BE2C (cell line): ENCODE results near the gene DES.

Source experiments
- DNase-seq: peaks from one replicate; pipeline ENCODE4 v3.0.0-alpha.2; 2020
- H3K27me3 ChIP-seq: fragments of 250-450 bp; sonication (Bioruptor Pico); 2 replicates; pipeline ENCODE4 v1.5.1; 2020; ENCODE audit warnings: mild to moderate bottlenecking
- H3K36me3 ChIP-seq: fragments of 250-450 bp; sonication (Bioruptor Pico); 2 replicates; pipeline ENCODE4 v1.5.1; 2020; ENCODE audit warnings: mild to moderate bottlenecking
- H3K4me1 ChIP-seq: fragments of 250-450 bp; sonication (Bioruptor Pico); 2 replicates; pipeline ENCODE4 v1.5.1; 2020
- H3K4me3 ChIP-seq: 2 replicates; pipeline ENCODE4 v1.5.1; 2011; ENCODE audit warnings: low read depth, low read length
- H3K9me3 ChIP-seq: fragments of 250-450 bp; sonication (Bioruptor Pico); 2 replicates; pipeline ENCODE4 v1.5.1; 2020
- TF ChIP-seq, protein P1 (sequence below): IDR thresholded peaks from 2 replicates; pipeline ENCODE4 v1.5.1; 2012; ENCODE audit warnings: mild to moderate bottlenecking, low read depth, low read length

The DES gene

GRCh38 chr2:219440388-219441256 lies 22.4 kb downstream of the DES start:
- no peaks in the 10 kb centered on the region for H3K27me3 ChIP-seq
- TF ChIP-seq, protein P1, sequence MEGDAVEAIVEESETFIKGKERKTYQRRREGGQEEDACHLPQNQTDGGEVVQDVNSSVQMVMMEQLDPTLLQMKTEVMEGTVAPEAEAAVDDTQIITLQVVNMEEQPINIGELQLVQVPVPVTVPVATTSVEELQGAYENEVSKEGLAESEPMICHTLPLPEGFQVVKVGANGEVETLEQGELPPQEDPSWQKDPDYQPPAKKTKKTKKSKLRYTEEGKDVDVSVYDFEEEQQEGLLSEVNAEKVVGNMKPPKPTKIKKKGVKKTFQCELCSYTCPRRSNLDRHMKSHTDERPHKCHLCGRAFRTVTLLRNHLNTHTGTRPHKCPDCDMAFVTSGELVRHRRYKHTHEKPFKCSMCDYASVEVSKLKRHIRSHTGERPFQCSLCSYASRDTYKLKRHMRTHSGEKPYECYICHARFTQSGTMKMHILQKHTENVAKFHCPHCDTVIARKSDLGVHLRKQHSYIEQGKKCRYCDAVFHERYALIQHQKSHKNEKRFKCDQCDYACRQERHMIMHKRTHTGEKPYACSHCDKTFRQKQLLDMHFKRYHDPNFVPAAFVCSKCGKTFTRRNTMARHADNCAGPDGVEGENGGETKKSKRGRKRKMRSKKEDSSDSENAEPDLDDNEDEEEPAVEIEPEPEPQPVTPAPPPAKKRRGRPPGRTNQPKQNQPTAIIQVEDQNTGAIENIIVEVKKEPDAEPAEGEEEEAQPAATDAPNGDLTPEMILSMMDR, result no peak
- peaks cover 5% of the 10 kb centered on the region; the same call in 1 of the 2 replicates for H3K36me3 ChIP-seq
- H3K4me3 ChIP-seq, result peak overlapping the region; percentile 63
- DNase-seq, result no peak
- H3K9me3 ChIP-seq, result no peaks in the 10 kb centered on the region
- H3K4me1 ChIP-seq, result peaks cover 24% of the 10 kb centered on the region

- TF ChIP-seq, protein P1, result no peak
- peaks cover 28% of the 10 kb centered on the region for H3K4me1 ChIP-seq
- H3K9me3 ChIP-seq, result no peaks in the 10 kb centered on the region
- DNase-seq, result peak; percentile 82
- peak overlapping the region; percentile 63 for H3K4me3 ChIP-seq
- H3K27me3 ChIP-seq, result no peaks in the 10 kb centered on the region
- H3K36me3 ChIP-seq, result peaks cover 8% of the 10 kb centered on the region; the same call in 1 of the 2 replicates
Observed at GRCh38 chr2:219441451-219442255, 23.5 kb downstream of the DES start.

DNA sequence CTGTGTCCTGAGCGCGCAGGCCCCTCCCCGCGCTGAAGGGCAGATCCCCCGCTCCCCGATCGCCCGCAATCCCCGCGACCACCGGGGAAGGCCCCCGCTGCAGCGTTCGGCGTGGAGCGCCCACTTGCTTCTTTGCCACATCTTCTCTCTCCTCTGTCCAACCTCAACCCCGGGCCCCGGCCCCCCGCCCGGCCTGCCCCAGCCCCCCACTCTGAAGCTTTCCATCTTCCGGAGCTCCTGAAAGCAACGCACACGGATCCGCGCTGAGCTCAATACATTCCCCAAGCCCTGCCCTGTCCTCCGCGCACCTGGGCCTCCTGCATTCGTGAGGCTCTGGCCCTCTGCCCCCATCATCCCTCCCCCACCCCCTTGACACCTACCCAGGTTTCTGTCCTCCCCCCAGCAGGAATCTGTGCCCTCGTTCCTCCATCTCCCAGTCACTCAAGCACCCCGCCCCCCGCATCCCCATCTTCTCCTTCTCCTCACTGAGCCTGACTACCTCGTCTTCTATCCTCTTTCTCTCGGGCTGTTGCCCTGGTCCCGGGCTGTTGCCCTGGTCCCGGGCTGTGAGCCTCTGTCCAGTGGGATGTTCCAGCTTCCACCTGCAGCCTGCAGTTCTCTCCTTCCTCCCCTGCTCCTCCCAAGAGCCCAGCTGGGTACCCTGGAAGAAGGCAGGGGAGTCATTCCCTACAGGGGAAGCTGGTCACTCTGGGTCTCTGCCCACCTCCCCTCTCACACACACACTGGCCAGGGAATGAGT lies 24.3 kb downstream of the DES start:
- H3K9me3 ChIP-seq, result no peaks in the 10 kb centered on the region
- H3K4me3 ChIP-seq, result peak overlapping the region; percentile 56
- TF ChIP-seq, protein P1, result no peak
- DNase-seq, result no peak
- no peaks in the 10 kb centered on the region for H3K27me3 ChIP-seq
- H3K36me3 ChIP-seq, result peaks cover 8% of the 10 kb centered on the region; the same call in 1 of the 2 replicates
- H3K4me1 ChIP-seq, result peaks cover 32% of the 10 kb centered on the region

GRCh38 chr2:219443016-219443696 lies 25.0 kb downstream of the DES start:
- no peaks in the 10 kb centered on the region for H3K9me3 ChIP-seq
- peaks cover 32% of the 10 kb centered on the region for H3K4me1 ChIP-seq
- peak overlapping the region; percentile 56 for H3K4me3 ChIP-seq
- H3K36me3 ChIP-seq, result peaks cover 15% of the 10 kb centered on the region
- H3K27me3 ChIP-seq, result no peaks in the 10 kb centered on the region
- no peak for DNase-seq
- TF ChIP-seq, protein P1, result no peak

- H3K9me3 ChIP-seq, result no peaks in the 10 kb centered on the region
- no peaks in the 10 kb centered on the region for H3K27me3 ChIP-seq
- peaks cover 32% of the 10 kb centered on the region for H3K4me1 ChIP-seq
- H3K36me3 ChIP-seq, result peaks cover 17% of the 10 kb centered on the region
- no peak for DNase-seq
- TF ChIP-seq, protein P1, result no peak
- peak overlapping the region; percentile 62 for H3K4me3 ChIP-seq
Observed at GRCh38 chr2:219443697-219444023, 25.5 kb downstream of the DES start.
